Liver (tissue), 9 donors: ENCODE results near the gene KMT5B. TPM values are rescaled to one million over a fixed set of nuclear protein-coding genes. Genes with fewer than 3 reads are reported as not detected.

ENCODE experiments used
- DNase-seq: peaks from one replicate; pipeline ENCODE4 v3.0.0-alpha.2; 2017; ENCODE audit warnings: low spot score
- H3K27ac ChIP-seq, 2 donors: one replicate each; pipeline ENCODE4 v1.7.0; 2013; ENCODE audit warnings: inconsistent platforms in 2 of 2, low read length in 2 of 2, control low read depth in 1 of 2, low read depth in 1 of 2, mild to moderate bottlenecking in 1 of 2
- H3K27me3 ChIP-seq, 4 donors: one replicate each; pipeline versions ENCODE4 v1.6.1 to v1.7.0; 2013; ENCODE audit warnings: low read length in 3 of 4, inconsistent platforms in 1 of 4, mild to moderate bottlenecking in 1 of 4, moderate library complexity in 1 of 4; ENCODE audit not compliant: control insufficient read depth in 4 of 4, insufficient read depth in 4 of 4
- H3K36me3 ChIP-seq, 4 donors: one replicate each; pipeline versions ENCODE4 v1.6.1 to v1.7.0; 2013; ENCODE audit warnings: low read length in 3 of 4, mild to moderate bottlenecking in 3 of 4, low read depth in 1 of 4, moderate library complexity in 1 of 4; ENCODE audit not compliant: control insufficient read depth in 4 of 4, insufficient read depth in 3 of 4
- H3K4me1 ChIP-seq, 4 donors: one replicate each; pipeline versions ENCODE4 v1.6.1 to v1.7.0; 2013; ENCODE audit warnings: low read length in 3 of 4, mild to moderate bottlenecking in 3 of 4, moderate library complexity in 1 of 4; ENCODE audit not compliant: control insufficient read depth in 4 of 4, insufficient read depth in 4 of 4
- H3K4me3 ChIP-seq, 3 donors: one replicate each; pipeline versions ENCODE4 v1.6.1 to v1.7.0; 2013; ENCODE audit warnings: low read length in 3 of 3, control low read depth in 1 of 3, low read depth in 1 of 3, mild to moderate bottlenecking in 1 of 3
- H3K9ac ChIP-seq, 2 donors: one replicate each; pipeline ENCODE4 v1.7.0; 2013; ENCODE audit warnings: low read length in 2 of 2, mild to moderate bottlenecking in 2 of 2, moderate library complexity in 2 of 2, control low read depth in 1 of 2, low read depth in 1 of 2
- H3K9me3 ChIP-seq, 4 donors: one replicate each; pipeline versions ENCODE4 v1.6.1 to v1.7.0; 2013; ENCODE audit warnings: low read length in 3 of 4; ENCODE audit not compliant: control insufficient read depth in 4 of 4
- EGR1 ChIP-seq, 2 donors: IDR thresholded peaks; 2 replicates each; pipeline ENCODE4 v1.6.1; 2016 to 2018; ENCODE audit warnings: antibody characterized with exemption in 2 of 2, low read depth in 2 of 2
- FOXA1 ChIP-seq: IDR thresholded peaks from 2 replicates; pipeline ENCODE4 v1.6.1; 2016; ENCODE audit warnings: antibody characterized with exemption
- FOXA2 ChIP-seq: IDR thresholded peaks from 2 replicates; pipeline ENCODE4 v1.6.1; 2016; ENCODE audit warnings: antibody characterized with exemption
- GABPA ChIP-seq, 2 donors: IDR thresholded peaks in 1 of 2; conservative IDR thresholded peaks in 1 of 2; 2 replicates each; pipeline ENCODE4 v1.6.1; 2016; ENCODE audit warnings: antibody characterized with exemption in 2 of 2, mild to moderate bottlenecking in 1 of 2, moderate library complexity in 1 of 2
- HNF4A ChIP-seq, 2 donors: conservative IDR thresholded peaks; 2 replicates each; pipeline ENCODE4 v1.6.1; 2016; ENCODE audit warnings: antibody characterized with exemption in 2 of 2, mild to moderate bottlenecking in 2 of 2
- HNF4G ChIP-seq: IDR thresholded peaks from 2 replicates; pipeline ENCODE4 v1.6.1; 2016; ENCODE audit warnings: antibody characterized with exemption
- JUND ChIP-seq, 2 donors: IDR thresholded peaks; 2 replicates each; pipeline ENCODE4 v1.6.1; 2016; ENCODE audit warnings: antibody characterized with exemption in 2 of 2
- NR2F2 ChIP-seq: IDR thresholded peaks from 2 replicates; pipeline ENCODE4 v1.6.1; 2016; ENCODE audit warnings: antibody characterized with exemption
- RAD21 ChIP-seq, 2 donors: IDR thresholded peaks; 2 replicates each; pipeline ENCODE4 v1.6.1; 2016; ENCODE audit warnings: antibody characterized with exemption in 2 of 2, mild to moderate bottlenecking in 2 of 2
- SP1 ChIP-seq: IDR thresholded peaks from 2 replicates; pipeline ENCODE4 v1.6.1; 2018; ENCODE audit warnings: antibody characterized with exemption, mild to moderate bottlenecking
- TAF1 ChIP-seq: conservative IDR thresholded peaks from 2 replicates; pipeline ENCODE4 v1.6.1; 2016; ENCODE audit warnings: antibody characterized with exemption, mild to moderate bottlenecking
- YY1 ChIP-seq: IDR thresholded peaks from 2 replicates; pipeline ENCODE4 v1.6.1; 2016; ENCODE audit warnings: antibody characterized with exemption, mild to moderate bottlenecking
- WGBS: extraction: QIAGEN DNeasy Blood & Tissue Kit; methylation state at CpG from one replicate; pipeline ENCODE4 v1.1.7; 2013; 5-methylcytosine and 5-hydroxymethylcytosine counted together
- polyA plus RNA-seq, 2 donors: library from polyadenylated mRNA; stranded (reverse) in 1 of 2; unstranded in 1 of 2; fragments of 200-250 nt in 1 of 2; fragments of >200 nt in 1 of 2; fragmentation: Nextera tagmentation in 1 of 2; extraction: Ambion mirVana in 1 of 2; gene quantifications; one replicate each; pipeline versions ENCODE4 v1.2.1 to v1.2.3, GENCODE V29; 2013 to 2015
- total RNA-seq, 2 donors: library from RNA; depleted of rRNA; stranded (reverse); fragments of >200 nt; gene quantifications; one replicate each; pipeline ENCODE4 v1.2.3, GENCODE V29; 2014
- TF ChIP-seq, protein P1 (sequence below): IDR thresholded peaks from 2 replicates; pipeline ENCODE4 v1.6.1; 2016; ENCODE audit warnings: antibody characterized with exemption
- TF ChIP-seq, protein P2 (sequence below): IDR thresholded peaks from 2 replicates; pipeline ENCODE4 v1.6.1; 2016; ENCODE audit warnings: antibody characterized with exemption
- TF ChIP-seq, protein P3 (sequence below): IDR thresholded peaks from 2 replicates; pipeline ENCODE4 v1.6.1; 2016; ENCODE audit warnings: antibody characterized with exemption, mild to moderate bottlenecking
- TF ChIP-seq, protein P4 (sequence below): fragments of 150-350 bp; IDR thresholded peaks from 2 replicates; pipeline ENCODE4 v1.5.1; 2017; ENCODE audit warnings: improper control_type of control experiment, low read depth, low read length; ENCODE audit not compliant: missing input control
- donor health status: healthy.
- donor health status: healthy.
- donor health status: healthy.
- donor health status: healthy.
- donor health status: healthy.

KMT5B gene
- total and polyA plus RNA-seq, 4 donors, result 8.7 to 33.8 (median 14.8) TPM

DNA sequence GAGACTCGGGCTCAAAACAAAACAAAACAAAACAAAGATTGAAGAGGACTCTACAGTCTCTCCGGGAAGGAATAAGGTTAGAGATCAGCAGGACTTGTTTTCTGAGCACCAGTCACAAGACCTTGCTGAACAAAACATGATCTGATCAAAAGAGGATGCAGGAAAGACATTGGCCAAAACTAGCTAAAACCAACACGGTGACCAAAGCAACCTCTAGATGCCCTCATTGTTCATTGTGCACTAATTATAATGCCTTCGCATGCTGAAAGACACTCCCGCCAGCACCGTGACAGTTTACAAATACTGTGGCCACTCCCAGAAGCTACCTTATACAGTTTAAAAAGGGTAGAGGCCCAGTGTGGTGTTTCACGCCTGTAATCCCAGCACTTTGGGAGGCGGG lies 76.2 kb downstream of the KMT5B start (continued):
- TF ChIP-seq, protein P1, sequence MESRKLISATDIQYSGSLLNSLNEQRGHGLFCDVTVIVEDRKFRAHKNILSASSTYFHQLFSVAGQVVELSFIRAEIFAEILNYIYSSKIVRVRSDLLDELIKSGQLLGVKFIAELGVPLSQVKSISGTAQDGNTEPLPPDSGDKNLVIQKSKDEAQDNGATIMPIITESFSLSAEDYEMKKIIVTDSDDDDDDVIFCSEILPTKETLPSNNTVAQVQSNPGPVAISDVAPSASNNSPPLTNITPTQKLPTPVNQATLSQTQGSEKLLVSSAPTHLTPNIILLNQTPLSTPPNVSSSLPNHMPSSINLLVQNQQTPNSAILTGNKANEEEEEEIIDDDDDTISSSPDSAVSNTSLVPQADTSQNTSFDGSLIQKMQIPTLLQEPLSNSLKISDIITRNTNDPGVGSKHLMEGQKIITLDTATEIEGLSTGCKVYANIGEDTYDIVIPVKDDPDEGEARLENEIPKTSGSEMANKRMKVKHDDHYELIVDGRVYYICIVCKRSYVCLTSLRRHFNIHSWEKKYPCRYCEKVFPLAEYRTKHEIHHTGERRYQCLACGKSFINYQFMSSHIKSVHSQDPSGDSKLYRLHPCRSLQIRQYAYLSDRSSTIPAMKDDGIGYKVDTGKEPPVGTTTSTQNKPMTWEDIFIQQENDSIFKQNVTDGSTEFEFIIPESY, result no peak
- TF ChIP-seq RAD21 (IDR thresholded peaks at IDR 0.05), result no peak
- no peak for TF ChIP-seq FOXA2
- no peak for TF ChIP-seq SP1
- TF ChIP-seq FOXA1, result no peak
- TF ChIP-seq GABPA (IDR thresholded peaks at IDR 0.05 in 1 of 2, conservative IDR thresholded peaks at IDR 0.05 in 1 of 2), result no peak
- no peak for TF ChIP-seq HNF4A (conservative IDR thresholded peaks at IDR 0.05)
- TF ChIP-seq NR2F2, result no peak

DNA sequence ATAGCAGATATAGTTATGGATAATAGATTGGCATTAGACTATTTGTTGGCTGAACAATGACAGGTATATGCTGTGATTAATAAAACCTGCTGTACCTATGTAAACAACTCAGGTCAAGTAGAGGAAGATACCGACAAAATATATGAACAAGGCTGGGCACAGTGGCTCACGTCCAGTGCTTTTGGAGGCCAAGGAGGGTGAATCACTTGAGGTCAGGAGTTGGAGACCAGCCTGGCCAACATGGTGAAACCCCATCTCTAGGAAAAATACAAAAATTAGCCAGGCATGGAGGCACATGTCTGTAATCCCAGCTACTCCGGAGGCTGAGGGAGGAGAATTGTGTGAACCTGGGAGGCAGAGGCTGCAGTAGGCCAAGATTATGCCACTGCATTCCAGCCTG lies 77.9 kb downstream of the KMT5B start:
- DNase-seq, result no peak

DNA sequence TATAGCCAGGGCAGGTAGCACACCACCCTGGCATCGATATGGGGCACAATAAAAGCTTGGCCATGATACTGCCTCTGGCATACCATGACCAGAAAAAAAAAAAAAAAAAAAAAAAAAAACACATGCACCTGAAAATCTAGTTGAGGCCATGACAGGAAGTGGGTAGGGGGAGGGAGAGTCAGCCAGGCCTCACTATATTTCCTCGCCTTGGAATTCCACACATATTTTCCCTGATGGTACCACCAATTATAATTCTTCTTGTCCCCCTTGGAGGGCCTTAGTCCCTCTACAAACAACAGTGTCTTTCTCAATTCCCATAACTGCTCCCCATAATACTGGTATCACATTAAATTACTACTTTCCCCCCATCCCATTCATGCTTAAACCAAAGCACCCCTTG lies 79.3 kb downstream of the KMT5B start:
- Histone ChIP-seq H3K36me3 (no peaks in the 10 kb centered on the region), H3K4me1 (peaks cover 7 to 15% (median 12%) of the 10 kb centered on the region in 4 donors), H3K27ac (no peak overlapping the region), H3K9me3 (no peaks in the 10 kb centered on the region), H3K4me3 (no peak overlapping the region), H3K9ac (no peak overlapping the region), H3K27me3 (no peaks in the 10 kb centered on the region)
- 90% methylated on average over 2 of the region's 2 CpGs for WGBS
- TF ChIP-seq RAD21 (IDR thresholded peaks at IDR 0.05) (no peak), GABPA (IDR thresholded peaks at IDR 0.05 in 1 of 2, conservative IDR thresholded peaks at IDR 0.05 in 1 of 2) (no peak)
- no peak for DNase-seq

More for the DNA sequence above, 77.9 kb downstream of the KMT5B start:
- H3K36me3 ChIP-seq, result no peaks in the 10 kb centered on the region
- H3K9ac ChIP-seq, result no peak overlapping the region
- no peak overlapping the region for H3K4me3 ChIP-seq
- no peaks in the 10 kb centered on the region for H3K9me3 ChIP-seq
- TF ChIP-seq JUND (IDR thresholded peaks at IDR 0.05) (no peak), FOXA2 (no peak), YY1 (no peak), HNF4G (no peak), HNF4A (conservative IDR thresholded peaks at IDR 0.05) (no peak), EGR1 (IDR thresholded peaks at IDR 0.05; ENCODE audit: low read depth in 2 of 2) (no peak), NR2F2 (no peak), RAD21 (IDR thresholded peaks at IDR 0.05) (no peak)
- TF ChIP-seq, protein P1, result no peak
- H3K27me3 ChIP-seq, result no peaks in the 10 kb centered on the region
- H3K4me1 ChIP-seq, result peaks cover 2 to 9% (median 8%) of the 10 kb centered on the region in 4 donors
- WGBS, result 81% methylated on average over 3 of the region's 3 CpGs
- H3K27ac ChIP-seq, result no peak overlapping the region

DNA sequence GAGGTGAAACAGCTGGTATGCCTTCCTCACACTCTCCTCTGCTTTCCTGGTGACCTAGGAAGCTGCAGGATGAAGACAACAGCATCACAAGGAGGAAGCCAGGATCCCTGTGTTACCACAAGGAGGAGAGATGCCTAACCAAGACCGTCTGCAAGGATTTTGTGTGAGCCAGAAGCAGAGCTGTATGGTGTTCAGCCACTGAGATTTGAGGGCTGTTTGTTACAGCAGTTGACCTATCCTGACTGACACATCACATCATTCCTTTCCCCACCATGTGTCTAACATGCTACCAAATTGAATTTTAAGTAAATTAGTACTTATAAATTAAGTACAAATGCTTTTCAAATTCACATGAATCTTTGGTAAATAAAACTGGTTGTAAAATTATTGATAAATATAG lies 83.0 kb downstream of the KMT5B start:
- Histone ChIP-seq H3K4me1 (peaks cover 14 to 33% (median 25%) of the 10 kb centered on the region in 4 donors), H3K9ac (no peak overlapping the region), H3K9me3 (no peaks in the 10 kb centered on the region), H3K27ac (no peak overlapping the region), H3K4me3 (no peak overlapping the region), H3K27me3 (no peaks in the 10 kb centered on the region), H3K36me3 (no peaks in the 10 kb centered on the region)
- DNase-seq, result no peak
- WGBS, result 96% methylated on average over 1 of the region's 1 CpG
- TF ChIP-seq FOXA2, result no peak
- no peak for TF ChIP-seq TAF1
- TF ChIP-seq, protein P2, sequence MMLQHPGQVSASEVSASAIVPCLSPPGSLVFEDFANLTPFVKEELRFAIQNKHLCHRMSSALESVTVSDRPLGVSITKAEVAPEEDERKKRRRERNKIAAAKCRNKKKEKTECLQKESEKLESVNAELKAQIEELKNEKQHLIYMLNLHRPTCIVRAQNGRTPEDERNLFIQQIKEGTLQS, result no peak
- TF ChIP-seq, protein P3, sequence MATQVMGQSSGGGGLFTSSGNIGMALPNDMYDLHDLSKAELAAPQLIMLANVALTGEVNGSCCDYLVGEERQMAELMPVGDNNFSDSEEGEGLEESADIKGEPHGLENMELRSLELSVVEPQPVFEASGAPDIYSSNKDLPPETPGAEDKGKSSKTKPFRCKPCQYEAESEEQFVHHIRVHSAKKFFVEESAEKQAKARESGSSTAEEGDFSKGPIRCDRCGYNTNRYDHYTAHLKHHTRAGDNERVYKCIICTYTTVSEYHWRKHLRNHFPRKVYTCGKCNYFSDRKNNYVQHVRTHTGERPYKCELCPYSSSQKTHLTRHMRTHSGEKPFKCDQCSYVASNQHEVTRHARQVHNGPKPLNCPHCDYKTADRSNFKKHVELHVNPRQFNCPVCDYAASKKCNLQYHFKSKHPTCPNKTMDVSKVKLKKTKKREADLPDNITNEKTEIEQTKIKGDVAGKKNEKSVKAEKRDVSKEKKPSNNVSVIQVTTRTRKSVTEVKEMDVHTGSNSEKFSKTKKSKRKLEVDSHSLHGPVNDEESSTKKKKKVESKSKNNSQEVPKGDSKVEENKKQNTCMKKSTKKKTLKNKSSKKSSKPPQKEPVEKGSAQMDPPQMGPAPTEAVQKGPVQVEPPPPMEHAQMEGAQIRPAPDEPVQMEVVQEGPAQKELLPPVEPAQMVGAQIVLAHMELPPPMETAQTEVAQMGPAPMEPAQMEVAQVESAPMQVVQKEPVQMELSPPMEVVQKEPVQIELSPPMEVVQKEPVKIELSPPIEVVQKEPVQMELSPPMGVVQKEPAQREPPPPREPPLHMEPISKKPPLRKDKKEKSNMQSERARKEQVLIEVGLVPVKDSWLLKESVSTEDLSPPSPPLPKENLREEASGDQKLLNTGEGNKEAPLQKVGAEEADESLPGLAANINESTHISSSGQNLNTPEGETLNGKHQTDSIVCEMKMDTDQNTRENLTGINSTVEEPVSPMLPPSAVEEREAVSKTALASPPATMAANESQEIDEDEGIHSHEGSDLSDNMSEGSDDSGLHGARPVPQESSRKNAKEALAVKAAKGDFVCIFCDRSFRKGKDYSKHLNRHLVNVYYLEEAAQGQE, result no peak
- TF ChIP-seq, protein P4, sequence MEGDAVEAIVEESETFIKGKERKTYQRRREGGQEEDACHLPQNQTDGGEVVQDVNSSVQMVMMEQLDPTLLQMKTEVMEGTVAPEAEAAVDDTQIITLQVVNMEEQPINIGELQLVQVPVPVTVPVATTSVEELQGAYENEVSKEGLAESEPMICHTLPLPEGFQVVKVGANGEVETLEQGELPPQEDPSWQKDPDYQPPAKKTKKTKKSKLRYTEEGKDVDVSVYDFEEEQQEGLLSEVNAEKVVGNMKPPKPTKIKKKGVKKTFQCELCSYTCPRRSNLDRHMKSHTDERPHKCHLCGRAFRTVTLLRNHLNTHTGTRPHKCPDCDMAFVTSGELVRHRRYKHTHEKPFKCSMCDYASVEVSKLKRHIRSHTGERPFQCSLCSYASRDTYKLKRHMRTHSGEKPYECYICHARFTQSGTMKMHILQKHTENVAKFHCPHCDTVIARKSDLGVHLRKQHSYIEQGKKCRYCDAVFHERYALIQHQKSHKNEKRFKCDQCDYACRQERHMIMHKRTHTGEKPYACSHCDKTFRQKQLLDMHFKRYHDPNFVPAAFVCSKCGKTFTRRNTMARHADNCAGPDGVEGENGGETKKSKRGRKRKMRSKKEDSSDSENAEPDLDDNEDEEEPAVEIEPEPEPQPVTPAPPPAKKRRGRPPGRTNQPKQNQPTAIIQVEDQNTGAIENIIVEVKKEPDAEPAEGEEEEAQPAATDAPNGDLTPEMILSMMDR, result no peak
- TF ChIP-seq FOXA1, result no peak
- no peak for TF ChIP-seq HNF4G
